IPS DF 6.9 (cell line): Measurements from ENCODE around the gene RPUSD1.

Experiments used
- DNase-seq: peaks from one replicate; pipeline ENCODE4 v3.0.0-alpha.2; 2013; ENCODE audit warnings: low read depth, low spot score
- H3K27ac ChIP-seq: one replicate; pipeline ENCODE4 v1.5.1; 2013; ENCODE audit warnings: low read length, control low read depth
- H3K27me3 ChIP-seq: 2 replicates; pipeline ENCODE4 v1.6.1; 2013; ENCODE audit warnings: mild to moderate bottlenecking, low read length; ENCODE audit not compliant: control insufficient read depth, insufficient read depth
- H3K36me3 ChIP-seq: 2 replicates; pipeline ENCODE4 v1.6.1; 2013; ENCODE audit warnings: low read length; ENCODE audit not compliant: control insufficient read depth, insufficient read depth
- H3K4me1 ChIP-seq: 2 replicates; pipeline ENCODE4 v1.6.1; 2013; ENCODE audit warnings: low read length; ENCODE audit not compliant: control insufficient read depth, insufficient read depth
- H3K4me3 ChIP-seq: 2 replicates; pipeline ENCODE4 v1.5.1; 2013; ENCODE audit warnings: mild to moderate bottlenecking, low read length
- H3K9me3 ChIP-seq: 2 replicates; pipeline ENCODE4 v1.6.1; 2013; ENCODE audit warnings: low read length, inconsistent platforms; ENCODE audit not compliant: control insufficient read depth, insufficient read depth
- WGBS: extraction: QIAGEN DNeasy Blood & Tissue Kit; methylation state at CpG from one replicate; pipeline ENCODE4 v1.1.7; 2013; ENCODE audit warnings: mixed read lengths, missing lambda C conversion rate; ENCODE audit not compliant: insufficient read length, insufficient coverage; 5-methylcytosine and 5-hydroxymethylcytosine counted together

Gene RPUSD1

DNA sequence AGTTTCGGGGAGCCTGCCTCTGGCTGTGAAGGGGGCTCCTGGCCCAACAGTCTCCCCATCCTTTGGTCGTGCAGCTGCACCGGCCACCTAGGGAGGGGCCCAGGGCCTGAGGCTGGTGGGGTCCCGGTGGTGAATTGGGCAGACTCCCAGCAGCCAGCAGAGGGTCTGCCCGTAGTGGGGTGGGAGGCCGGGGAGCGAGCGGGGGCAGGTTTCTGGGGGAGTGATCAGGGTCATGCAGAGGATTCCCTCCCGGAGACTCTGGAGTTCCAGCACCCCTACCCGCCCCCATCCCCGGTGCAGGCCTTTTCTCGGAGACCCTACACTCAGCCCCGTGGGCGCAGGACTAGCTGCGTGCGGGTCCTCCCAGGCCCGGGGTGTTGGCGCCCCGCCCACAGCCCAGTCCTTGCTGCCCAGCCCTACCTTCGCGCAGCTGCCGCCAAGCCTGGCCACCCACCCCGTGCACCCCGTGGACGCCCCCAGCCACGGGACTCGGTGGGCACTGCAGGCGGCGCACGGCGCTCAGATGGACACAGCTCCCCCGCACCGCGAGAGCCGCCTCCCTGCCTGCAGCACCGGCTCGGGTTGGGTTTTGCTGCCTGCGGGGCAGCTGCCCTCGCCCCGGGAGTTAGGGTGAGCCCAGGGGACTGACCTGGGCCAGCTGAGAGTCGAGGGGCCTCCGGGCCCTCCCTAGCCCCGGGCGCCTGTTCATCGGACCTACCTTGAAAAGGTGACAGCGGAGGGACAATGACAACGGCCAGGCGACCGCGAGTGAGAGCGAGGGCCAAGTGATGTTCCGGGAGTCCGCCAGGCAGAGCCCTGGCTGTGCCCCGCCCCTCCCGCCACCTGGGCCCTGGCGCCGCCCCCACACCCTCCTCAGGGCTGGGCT is 12.0 kb upstream of the RPUSD1 start, which contains the start of gene GNG13:
Gene GNG13 (minus strand): TSS at position 787 of the 886 bp plus-strand sequence. CDS start 1,657 bp downstream, outside the sequence.
- no peaks in the 10 kb centered on the region; the same call in 1 of the 2 replicates for H3K27me3 ChIP-seq
- 0 out of 2 replicates have a peak within 1 kb of the TSS, but pooled peaks have one; percentile 1 for H3K4me3 ChIP-seq
- H3K36me3 ChIP-seq, result peaks cover 3% of the 10 kb centered on the region
- H3K9me3 ChIP-seq, result no peaks in the 10 kb centered on the region
- no CpG with 5 or more reads among the region's 57 CpGs for WGBS
- no peak for DNase-seq
- peaks cover 4% of the 10 kb centered on the region; the same call in 1 of the 2 replicates for H3K4me1 ChIP-seq
- H3K27ac ChIP-seq, result no peak within 1 kb of the TSS

DNA sequence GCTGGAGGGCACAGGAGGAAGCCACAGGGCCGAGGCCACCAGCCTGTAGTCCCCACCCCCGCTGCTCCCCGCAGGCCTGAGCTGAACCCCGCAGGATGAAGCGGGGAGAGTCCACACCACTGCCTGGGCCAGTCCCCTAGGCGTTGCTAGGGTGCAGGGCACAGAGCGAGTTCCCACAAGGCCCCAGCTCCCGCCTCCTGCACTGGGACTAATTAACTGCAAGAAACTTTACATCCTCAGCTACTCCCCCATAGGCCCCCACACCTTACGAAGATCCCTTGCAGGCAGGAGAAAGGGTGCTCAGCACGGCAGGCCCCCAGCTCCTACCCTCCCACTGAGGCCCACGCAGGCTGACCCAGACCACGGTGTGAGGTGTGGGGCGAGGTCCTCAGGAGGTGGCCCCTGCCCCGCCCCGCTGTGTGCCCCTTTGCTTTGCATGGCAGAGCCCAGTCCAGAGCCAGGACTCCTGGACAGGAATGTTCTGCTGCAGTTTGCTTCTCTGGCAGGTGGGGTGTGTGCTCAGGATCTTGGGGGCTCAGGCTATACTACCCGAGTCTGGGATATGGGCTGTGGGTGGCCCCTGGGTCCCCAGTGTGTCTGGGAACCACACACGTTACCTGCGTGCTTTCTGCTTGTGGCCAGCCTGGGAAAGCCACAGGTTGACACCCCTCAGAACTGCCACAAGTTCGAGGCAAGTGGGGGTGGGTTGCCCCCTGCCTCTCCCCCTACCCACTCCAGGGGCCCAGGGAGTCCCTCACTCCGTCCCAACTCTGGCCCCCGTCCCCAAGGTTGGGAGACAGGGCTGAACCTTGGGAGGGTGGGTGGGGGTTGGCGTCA is 11.1 kb upstream of the RPUSD1 start:
- Histone ChIP-seq H3K4me1 (peaks cover 4% of the 10 kb centered on the region; the same call in 1 of the 2 replicates), H3K4me3 (no peak overlapping the region), H3K36me3 (peaks cover 3% of the 10 kb centered on the region), H3K9me3 (no peaks in the 10 kb centered on the region), H3K27ac (no peak overlapping the region), H3K27me3 (no peaks in the 10 kb centered on the region; the same call in 1 of the 2 replicates)
- no peak for DNase-seq
- WGBS, result no CpG with 5 or more reads among the region's 22 CpGs

DNA sequence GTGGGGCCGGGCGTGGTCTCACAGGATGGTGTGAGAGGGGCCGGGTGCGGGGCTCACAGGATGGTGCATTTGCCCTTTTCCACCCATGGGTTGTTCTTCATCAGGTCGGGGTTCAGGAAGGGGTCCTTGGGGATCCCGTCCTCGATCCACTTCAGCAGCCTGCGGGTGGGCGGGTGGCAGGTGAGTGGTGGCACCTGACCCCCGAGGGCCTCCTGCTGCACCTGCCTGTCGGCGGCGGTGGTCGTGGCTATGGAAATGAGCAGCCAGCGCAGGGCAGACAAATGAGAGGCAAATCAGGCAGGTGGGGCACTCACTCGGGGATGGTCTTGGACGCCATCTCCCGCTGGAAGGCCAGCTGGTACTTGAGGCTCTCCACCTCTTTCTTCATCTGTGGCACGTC is 10.5 kb upstream of the RPUSD1 start:
- no peak overlapping the region for H3K27ac ChIP-seq
- H3K36me3 ChIP-seq, result peaks cover 3% of the 10 kb centered on the region
- no peaks in the 10 kb centered on the region; the same call in 1 of the 2 replicates for H3K27me3 ChIP-seq
- H3K9me3 ChIP-seq, result no peaks in the 10 kb centered on the region
- no CpG with 5 or more reads among the region's 19 CpGs for WGBS
- peaks cover 4% of the 10 kb centered on the region; the same call in 1 of the 2 replicates for H3K4me1 ChIP-seq
- no peak overlapping the region for H3K4me3 ChIP-seq
- DNase-seq, result no peak

DNA sequence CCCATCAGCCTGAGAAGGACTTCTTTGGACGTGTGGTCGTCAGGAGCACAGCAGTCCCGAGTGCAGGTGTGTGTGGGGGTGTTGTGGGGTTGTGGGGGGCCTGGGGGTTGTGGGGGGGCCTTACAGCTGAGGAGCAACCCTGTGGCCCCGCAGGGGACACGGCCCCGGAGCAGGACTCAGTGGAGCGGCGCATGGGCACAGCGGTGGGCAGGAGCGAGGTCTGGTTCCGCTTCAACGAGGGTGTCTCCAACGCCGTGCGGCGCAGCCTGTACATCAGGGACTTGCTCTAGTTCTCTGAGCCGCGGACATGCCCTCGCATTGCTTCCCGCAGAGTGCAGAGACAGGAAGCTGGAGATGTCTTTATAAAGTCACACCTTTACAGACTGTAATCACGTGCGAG is 9.5 kb upstream of the RPUSD1 start:
- H3K36me3 ChIP-seq, result peaks cover 12% of the 10 kb centered on the region
- WGBS, result no CpG with 5 or more reads among the region's 22 CpGs
- no peak overlapping the region for H3K4me3 ChIP-seq
- H3K9me3 ChIP-seq, result no peaks in the 10 kb centered on the region
- peaks cover 4% of the 10 kb centered on the region; the same call in 1 of the 2 replicates for H3K4me1 ChIP-seq
- no peak overlapping the region for H3K27ac ChIP-seq
- H3K27me3 ChIP-seq, result no peaks in the 10 kb centered on the region; the same call in 1 of the 2 replicates
- no peak for DNase-seq

DNA sequence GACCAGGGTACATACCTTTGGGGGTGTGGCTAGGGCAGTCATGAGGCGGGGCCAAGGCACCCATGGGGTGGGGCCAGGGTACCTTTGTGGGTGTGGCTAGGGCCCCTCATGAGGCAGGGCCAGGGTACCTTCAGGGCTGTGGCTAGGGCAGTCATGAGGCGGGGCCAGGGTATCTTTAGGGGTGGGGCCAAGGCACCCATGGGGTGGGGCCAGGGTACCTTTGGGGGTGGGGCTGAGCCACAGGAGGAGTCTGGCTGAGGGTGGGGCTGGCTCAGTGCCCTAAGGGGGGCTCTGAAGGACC is 8.9 kb upstream of the RPUSD1 start:
- no peak for DNase-seq
- WGBS, result no CpG with 5 or more reads among the region's 2 CpGs

DNA sequence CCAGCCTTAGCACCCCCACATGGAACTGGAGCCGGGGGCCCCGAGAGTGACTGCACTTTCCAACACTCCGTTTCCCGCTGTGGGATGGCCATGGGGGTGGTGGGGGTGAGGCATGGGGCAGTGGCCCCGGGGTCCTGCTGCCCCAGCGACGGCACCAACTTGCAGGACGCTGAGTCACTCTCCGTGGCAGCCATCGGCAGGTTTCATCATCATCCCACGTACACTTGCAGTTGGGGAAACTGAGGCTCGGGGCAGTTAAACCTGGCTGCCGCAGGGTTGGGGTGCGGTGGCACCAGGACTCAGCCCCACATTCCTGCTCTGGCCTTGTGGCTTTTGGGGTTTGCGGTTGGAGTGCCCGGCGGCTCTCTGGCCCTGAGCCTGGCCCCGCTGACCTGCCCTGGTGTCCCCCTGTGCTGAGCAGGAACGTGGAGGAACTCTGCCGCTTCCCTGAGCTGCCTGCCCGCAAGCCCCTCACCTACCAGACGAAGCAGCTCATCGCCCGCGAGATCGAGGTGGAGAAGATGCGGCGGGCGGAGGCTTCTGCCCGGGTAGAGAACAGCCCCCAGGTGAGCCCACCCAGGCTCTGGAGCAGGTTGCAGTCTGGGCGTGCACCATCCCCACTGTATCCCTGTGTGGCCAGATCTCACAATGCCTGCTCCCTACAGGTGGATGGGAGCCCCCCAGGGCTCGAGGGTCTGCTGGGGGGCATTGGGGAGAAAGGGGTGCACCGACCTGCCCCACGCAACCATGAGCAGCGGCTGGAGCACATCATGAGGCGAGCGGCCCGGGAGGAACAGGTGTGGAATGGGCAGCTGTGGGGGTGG is 8.3 kb upstream of the RPUSD1 start:
- no peak for DNase-seq
- no CpG with 5 or more reads among the region's 38 CpGs for WGBS
- Histone ChIP-seq H3K4me3 (no peak overlapping the region), H3K9me3 (no peaks in the 10 kb centered on the region), H3K27me3 (no peaks in the 10 kb centered on the region), H3K4me1 (peaks cover 4% of the 10 kb centered on the region; the same call in 1 of the 2 replicates), H3K27ac (no peak overlapping the region), H3K36me3 (peaks cover 23% of the 10 kb centered on the region)

More for the DNA sequence above, 8.9 kb upstream of the RPUSD1 start:
- H3K27me3 ChIP-seq, result no peaks in the 10 kb centered on the region; the same call in 1 of the 2 replicates
- H3K4me3 ChIP-seq, result no peak overlapping the region
- peaks cover 4% of the 10 kb centered on the region; the same call in 1 of the 2 replicates for H3K4me1 ChIP-seq
- H3K9me3 ChIP-seq, result no peaks in the 10 kb centered on the region
- H3K27ac ChIP-seq, result no peak overlapping the region
- H3K36me3 ChIP-seq, result peaks cover 17% of the 10 kb centered on the region

DNA sequence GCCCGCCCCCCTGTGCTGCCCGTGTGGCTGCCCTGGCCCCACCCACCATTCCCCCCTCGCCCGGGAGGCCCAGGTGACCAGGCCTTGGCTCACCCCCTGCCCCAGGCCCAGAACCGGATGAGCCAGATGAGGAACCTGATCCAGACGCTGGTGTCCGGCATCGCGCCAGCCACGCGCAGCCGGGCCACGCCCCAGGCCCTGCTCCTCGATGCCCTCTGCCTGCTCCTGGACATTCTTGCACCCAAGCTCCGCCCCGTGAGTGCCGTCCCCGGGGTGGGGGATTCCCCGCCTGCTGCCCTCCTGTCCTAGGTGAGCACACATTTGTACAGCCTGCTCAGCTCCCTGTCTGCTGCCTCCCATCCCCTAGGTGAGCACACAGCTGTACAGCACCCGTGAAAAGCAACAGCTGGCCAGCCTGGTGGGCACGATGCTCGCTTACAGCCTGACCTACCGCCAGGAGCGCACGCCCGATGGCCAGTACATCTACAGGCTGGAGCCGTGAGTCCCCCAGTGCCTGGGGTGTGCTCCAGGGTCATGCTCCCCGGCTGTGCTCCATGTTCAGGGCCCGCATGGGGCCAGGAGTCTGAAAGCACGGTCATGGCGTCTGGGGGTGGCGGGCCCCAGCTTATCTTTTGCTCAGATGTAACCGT is 7.5 kb upstream of the RPUSD1 start:
- H3K4me3 ChIP-seq, result no peak overlapping the region
- no peak for DNase-seq
- no peaks in the 10 kb centered on the region for H3K9me3 ChIP-seq
- 0 out of 2 replicates have a peak, but pooled peaks cover 2% of the 10 kb centered on the region for H3K4me1 ChIP-seq
- no peaks in the 10 kb centered on the region for H3K27me3 ChIP-seq
- no CpG with 5 or more reads among the region's 33 CpGs for WGBS
- H3K27ac ChIP-seq, result no peak overlapping the region
- H3K36me3 ChIP-seq, result peaks cover 31% of the 10 kb centered on the region

DNA sequence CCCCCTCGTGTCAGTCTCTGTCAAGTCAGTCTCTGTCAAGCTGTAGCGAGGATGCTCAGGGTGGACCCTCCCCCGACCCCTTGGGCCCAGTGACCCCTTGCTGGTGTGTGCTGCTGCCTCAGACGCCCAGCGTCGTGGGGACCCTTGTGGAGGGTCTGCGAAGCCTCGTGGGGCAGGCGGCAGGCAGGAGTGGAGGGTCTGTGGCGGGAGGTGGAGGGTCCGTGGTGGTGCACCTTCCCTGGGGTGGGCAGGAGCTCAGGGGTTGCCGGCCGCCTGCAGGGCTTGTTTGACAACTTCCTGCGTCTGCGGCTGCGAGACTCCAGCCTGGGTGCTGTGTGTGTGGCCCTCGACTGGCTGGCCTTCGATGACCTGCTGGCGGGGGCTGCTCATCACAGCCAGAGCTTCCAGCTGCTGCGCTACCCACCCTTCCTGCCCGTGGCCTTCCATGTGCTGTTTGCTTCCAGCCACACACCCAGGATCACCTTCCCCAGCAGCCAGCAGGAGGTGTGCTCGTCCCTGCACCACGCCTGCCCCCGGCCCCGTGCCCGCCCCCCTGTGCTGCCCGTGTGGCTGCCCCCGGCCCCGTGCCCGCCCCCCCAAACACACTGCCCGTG is 6.8 kb upstream of the RPUSD1 start:
- DNase-seq, result no peak
- H3K9me3 ChIP-seq, result no peaks in the 10 kb centered on the region
- peaks cover 38% of the 10 kb centered on the region for H3K36me3 ChIP-seq
- no peak overlapping the region for H3K27ac ChIP-seq
- WGBS, result no CpG with 5 or more reads among the region's 31 CpGs
- H3K4me1 ChIP-seq, result 0 out of 2 replicates have a peak, but pooled peaks cover 1% of the 10 kb centered on the region
- H3K27me3 ChIP-seq, result no peaks in the 10 kb centered on the region
- H3K4me3 ChIP-seq, result no peak overlapping the region

DNA sequence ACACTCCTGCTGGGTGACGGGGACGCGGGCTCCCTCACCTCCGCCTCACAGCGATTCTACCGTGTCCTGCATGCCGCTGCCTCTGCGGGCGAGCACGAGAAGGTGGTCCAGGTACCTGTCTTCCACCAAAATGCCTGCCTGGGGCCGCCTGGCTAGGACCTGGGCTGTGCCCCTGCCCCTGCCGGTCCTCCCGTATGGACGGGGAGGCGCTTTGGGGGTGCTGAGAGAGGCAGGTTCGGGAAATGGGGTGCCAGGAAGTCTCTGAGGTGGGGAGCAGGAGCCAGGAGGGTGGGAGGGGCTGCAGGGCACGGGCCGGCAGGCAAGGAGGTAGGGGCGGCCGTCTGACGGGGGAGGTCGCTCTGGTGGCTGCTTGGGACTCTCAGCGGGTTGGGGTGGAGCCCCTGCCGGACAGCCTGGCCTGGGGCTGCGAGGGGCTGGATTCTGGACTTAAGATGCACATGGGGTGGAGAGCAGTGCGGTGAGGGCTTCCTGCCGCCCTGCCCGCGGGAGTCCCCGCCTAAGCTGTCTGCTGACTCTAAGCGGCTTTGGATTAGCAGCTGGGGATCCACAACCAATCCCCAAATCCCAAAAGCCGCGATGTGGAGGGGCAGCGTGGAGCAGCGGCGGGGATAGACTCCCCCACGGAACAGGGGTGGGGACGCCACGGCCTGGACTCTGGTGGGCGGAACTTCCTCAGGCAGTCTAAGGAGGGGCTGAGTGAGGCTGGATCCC is 6.1 kb upstream of the RPUSD1 start:
- Histone ChIP-seq H3K36me3 (peaks cover 38% of the 10 kb centered on the region), H3K27ac (no peak overlapping the region)
- WGBS, result no CpG with 5 or more reads among the region's 40 CpGs

More for the DNA sequence above, 6.1 kb upstream of the RPUSD1 start:
- H3K27me3 ChIP-seq, result no peaks in the 10 kb centered on the region
- no peak for DNase-seq
- H3K4me3 ChIP-seq, result no peak overlapping the region
- no peaks in the 10 kb centered on the region for H3K9me3 ChIP-seq
- peaks cover under 1% of the 10 kb centered on the region; the same call in 1 of the 2 replicates for H3K4me1 ChIP-seq
